Measurements from ENCODE around the gene FUT4.
"Not testable (repeated sequence)": the region's sequence is repeated elsewhere in the genome, so short reads cannot be mapped to it uniquely, and the experiment has no call there.

Gene FUT4

GRCh38 chr11:94533696-94534630 is 9.8 kb upstream of the FUT4 start:
- DNase-seq (ENCODE audit: low spot score) = no peak

GRCh38 chr11:94536386-94536785 is 7.3 kb upstream of the FUT4 start:
- no peak for DNase-seq (ENCODE audit: low spot score)

GRCh38 chr11:94537031-94537600 is 6.6 kb upstream of the FUT4 start:
- peak; percentile 36 for DNase-seq (ENCODE audit: low spot score)

GRCh38 chr11:94539420-94539819 is 4.3 kb upstream of the FUT4 start:
- no peak for DNase-seq (ENCODE audit: low spot score)

GRCh38 chr11:94544646-94545263 is 1.0 kb downstream of the FUT4 start:
- DNase-seq (ENCODE audit: low spot score) = peak; percentile 39

GRCh38 chr11:94545264-94546161 is 1.8 kb downstream of the FUT4 start:
- no peak for DNase-seq (ENCODE audit: low spot score)

- no peak for DNase-seq (ENCODE audit: low spot score)
These were observed 2.4 kb downstream of the FUT4 start for GRCh38 chr11:94546162-94546470.

GRCh38 chr11:94546886-94547285 is 3.2 kb downstream of the FUT4 start:
- no peak for DNase-seq (ENCODE audit: low spot score)

GRCh38 chr11:94549146-94549545 is 5.4 kb downstream of the FUT4 start:
- no peak for DNase-seq (ENCODE audit: low spot score)

- DNase-seq (ENCODE audit: low spot score) = no peak
These were observed 6.8 kb downstream of the FUT4 start for GRCh38 chr11:94550513-94550912.

- no peak for DNase-seq (ENCODE audit: low spot score)
These were observed 10.2 kb downstream of the FUT4 start for GRCh38 chr11:94553938-94554337.

- DNase-seq (ENCODE audit: low spot score) = not testable (repeated sequence)
These were observed 12.1 kb downstream of the FUT4 start for GRCh38 chr11:94555752-94556329.

- DNase-seq (ENCODE audit: low spot score) = peak; percentile 36
These were observed 13.7 kb downstream of the FUT4 start for GRCh38 chr11:94557421-94557820.

GRCh38 chr11:94557992-94558391 is 14.3 kb downstream of the FUT4 start:
- DNase-seq (ENCODE audit: low spot score) = no peak

- no peak for DNase-seq (ENCODE audit: low spot score)
These were observed 14.7 kb downstream of the FUT4 start for GRCh38 chr11:94558468-94558867.

- no peak for DNase-seq (ENCODE audit: low spot score)
These were observed 15.2 kb downstream of the FUT4 start for GRCh38 chr11:94558932-94559331.

- DNase-seq (ENCODE audit: low spot score) = no peak
These were observed 15.6 kb downstream of the FUT4 start for GRCh38 chr11:94559361-94559760.

GRCh38 chr11:94560834-94561233 is 17.1 kb downstream of the FUT4 start:
- no peak for DNase-seq (ENCODE audit: low spot score)

- peak; percentile 87 for DNase-seq (ENCODE audit: low spot score)
These were observed 19.6 kb downstream of the FUT4 start for GRCh38 chr11:94563176-94563847.

GRCh38 chr11:94563848-94564467 is 20.2 kb downstream of the FUT4 start:
- no peak for DNase-seq (ENCODE audit: low spot score)

- no peak for DNase-seq (ENCODE audit: low spot score)
These were observed 23.5 kb downstream of the FUT4 start, which contains the start of gene PIWIL4 for GRCh38 chr11:94567181-94567670. PIWIL4 (plus strand) TSS chr11:94567368; CDS start chr11:94567519, 151 bp downstream.
